Activated T-cell treated with anti-CD3 and anti-CD28 coated beads for 1 hour (primary cell): ENCODE results near the gene ATP9B.

Experiments used
- DNase-seq: peaks from one replicate; pipeline ENCODE4 v3.0.0-alpha.2; 2020; ENCODE audit warnings: low read depth

The ATP9B gene

DNA sequence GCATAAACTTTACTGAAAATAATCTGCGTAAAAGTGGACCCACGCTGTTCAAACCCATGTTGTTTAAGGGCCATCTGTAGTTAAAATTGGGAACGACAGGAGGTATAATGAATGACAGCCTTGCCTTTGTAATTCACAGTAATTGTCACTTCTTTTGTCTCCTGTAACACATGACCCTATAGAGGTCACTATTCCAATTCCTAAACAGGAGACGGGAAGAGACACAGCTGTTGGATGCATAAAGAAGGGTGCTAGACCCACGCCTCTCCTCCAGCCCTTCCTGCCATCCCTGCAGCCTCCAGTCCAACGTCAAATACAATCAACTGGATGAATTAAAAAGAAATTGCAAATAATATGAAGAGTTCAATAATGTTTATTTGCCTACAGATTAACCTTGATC, 263.5 kb downstream of the ATP9B start:
- DNase-seq, result no peak

GRCh38 chr18:79333046-79333445, 263.9 kb downstream of the ATP9B start:
- no peak for DNase-seq

DNA sequence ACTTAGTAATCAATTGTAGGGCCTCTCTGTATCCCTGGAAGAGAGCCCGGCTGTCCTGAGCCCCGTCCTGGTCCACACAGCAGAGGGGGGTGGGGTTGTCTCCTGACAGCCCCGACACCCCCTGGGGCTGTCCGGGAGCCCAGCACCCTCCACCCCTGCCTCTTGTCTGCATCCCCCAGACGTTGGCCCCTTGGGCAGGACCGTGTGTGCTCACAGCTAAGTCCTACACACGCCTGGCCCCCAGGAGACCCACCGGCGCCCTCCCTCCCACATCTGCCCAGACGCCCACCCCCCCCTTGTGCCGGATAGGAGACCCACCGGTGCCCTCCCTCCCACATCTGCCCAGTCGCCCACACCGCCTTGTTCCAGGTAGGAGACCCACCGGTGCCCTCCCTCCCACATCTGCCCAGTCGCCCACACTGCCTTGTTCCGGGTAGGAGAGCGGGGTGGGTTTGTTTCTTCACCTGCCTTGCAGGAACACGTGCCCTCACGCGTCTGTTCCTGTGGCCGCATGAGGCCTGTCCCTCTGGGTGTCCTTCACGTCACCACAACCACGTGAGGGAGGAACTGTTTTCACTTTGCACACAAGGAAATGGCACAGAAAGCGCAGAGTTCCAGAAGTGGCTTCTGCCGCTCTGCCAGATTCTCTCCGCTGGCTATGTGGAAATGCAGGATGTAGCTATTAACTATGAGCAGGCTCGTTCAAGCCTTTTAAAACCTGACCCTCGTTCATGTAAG, 265.5 kb downstream of the ATP9B start:
- no peak for DNase-seq

GRCh38 chr18:79335833-79336360, 266.7 kb downstream of the ATP9B start:
- DNase-seq, result no peak

DNA sequence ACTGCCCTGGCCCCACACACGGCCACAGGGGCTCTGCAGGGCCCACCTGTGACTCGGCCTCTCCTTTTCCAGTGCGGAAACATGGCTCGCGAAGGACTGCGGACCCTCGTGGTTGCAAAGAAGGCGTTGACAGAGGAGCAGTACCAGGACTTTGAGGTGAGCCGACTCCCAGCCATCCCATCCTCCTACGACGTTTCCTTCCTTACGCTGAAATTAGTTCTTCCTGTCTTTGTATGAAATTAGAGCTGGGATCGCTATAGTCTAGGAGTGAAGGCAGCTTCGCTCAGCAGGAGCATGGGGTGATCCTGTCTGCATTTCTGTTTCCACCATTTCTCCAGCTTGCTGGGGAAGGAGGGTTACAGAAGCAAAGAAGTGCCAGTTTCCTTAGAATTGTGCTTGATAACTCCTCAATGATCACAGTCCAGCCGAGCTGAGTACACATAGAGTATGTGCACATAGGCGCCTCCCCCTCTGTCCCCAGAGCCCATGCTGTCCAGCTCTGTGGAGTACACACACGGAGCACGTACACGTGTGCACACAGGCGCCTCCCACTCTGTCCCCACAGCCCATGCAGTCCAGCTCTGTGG, 267.5 kb downstream of the ATP9B start:
- no peak for DNase-seq

DNA sequence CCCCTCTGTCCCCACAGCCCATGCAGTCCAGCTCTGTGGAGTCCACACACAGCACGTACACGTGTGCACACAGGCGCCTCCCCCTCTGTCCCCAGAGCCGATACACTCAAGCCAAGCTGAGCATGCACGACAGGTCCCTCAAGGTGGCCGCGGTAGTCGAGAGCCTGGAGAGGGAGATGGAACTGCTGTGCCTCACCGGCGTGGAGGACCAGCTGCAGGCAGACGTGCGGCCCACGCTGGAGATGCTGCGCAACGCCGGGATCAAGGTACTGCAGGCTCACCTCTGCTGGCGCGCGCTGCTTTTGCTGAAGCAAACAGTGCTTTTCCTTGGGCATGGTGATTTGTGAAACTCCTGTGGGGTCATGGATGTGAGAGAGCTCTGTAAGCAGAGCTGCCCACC, 268.0 kb downstream of the ATP9B start:
- DNase-seq, result no peak

DNA sequence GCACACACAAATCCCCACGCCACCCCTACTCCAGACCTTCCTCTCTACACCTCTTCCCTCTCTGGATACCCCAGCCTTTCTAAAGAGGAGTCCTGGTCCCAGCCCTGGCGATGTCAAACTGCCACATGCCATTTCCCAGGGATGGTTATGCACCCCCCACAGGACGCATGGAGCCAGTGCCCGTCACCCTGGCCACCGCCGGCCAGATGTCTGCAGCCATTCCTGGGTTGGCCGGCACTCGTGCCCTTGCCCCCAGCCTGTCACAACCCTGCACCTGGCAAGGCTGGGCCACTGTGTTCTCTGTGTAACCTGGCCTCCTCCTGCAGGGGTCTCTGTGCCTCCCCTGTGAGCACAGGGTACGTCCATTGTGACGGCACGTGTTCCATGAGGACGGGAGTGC, 268.4 kb downstream of the ATP9B start:
- DNase-seq, result no peak

DNA sequence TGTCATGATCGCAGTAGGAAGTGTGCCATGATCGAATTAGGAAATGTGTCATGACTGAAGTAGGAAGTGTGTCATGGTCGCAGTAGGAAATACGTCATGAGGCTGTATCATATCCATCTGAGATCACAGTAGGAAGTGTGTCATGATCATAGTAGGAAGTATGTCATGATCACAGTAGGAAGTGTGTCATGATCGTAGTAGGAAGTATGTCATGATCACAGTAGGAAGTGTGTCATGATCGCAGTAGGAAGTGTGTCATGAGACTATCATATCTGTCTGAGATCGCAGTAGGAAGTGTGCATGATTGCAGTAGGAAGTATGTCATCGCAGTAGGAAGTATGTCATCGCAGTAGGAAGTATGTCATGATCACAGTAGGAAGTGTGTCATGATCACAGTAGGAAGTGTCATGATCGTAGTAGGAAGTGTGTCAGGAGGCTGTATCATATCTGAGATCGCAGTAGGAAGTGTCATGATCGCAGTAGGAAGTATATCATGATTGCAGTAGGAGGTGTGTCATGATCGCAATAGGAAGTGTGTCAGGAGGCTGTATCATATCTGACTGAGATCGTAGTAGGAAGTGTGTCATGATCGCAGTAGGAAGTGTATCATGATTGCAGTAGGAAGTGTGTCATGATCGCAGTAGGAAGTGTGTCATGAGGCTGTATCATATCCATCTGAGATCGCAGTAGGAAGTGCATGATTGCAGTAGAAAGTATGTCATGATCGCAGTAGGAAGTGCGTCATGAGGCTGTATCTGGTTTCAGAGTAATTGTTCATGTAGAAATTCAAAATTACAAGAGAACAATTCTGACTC, 270.1 kb downstream of the ATP9B start:
- no peak for DNase-seq

- no peak for DNase-seq
These were observed 274.5 kb downstream of the ATP9B start for GRCh38 chr18:79343567-79344207.

DNA sequence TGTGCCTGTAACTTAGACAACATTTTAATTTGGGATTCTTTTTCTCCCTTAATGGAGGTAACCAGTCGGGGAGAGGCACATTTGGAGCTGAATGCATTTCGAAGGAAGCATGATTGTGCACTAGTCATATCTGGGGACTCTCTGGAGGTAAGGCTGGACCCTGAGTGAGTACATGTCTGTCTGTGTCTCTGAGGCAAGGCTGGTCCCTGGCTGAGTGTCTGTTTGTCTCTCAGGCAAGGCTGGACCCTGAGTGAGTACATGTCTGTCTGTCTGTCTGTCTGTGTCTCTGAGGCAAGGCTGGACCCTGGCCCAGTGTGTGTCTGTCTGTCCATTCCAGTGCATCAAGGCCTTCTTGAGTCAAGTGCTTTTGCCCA, 275.0 kb downstream of the ATP9B start:
- no peak for DNase-seq

GRCh38 chr18:79345366-79345765, 276.2 kb downstream of the ATP9B start:
- no peak for DNase-seq

DNA sequence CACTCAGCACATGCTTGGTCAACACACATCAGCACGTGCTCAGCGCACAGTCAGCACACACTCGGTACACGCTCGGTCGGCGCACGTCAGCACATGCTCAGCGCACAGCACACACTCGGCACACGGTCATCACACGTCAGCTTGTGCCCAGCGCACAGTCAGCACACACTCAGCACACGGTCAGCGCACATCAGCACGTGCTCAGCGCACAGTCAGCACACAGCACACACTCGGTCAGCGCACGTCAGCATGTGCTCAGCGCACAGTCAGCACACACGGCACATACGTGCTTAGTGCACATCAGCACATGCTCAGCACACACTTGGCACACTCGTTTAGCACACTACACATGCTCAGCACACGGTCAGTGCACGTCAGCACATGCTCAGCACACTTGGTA, 276.8 kb downstream of the ATP9B start:
- no peak for DNase-seq

GRCh38 chr18:79348066-79348465, 278.9 kb downstream of the ATP9B start:
- no peak for DNase-seq

GRCh38 chr18:79352432-79352831, 283.2 kb downstream of the ATP9B start:
- DNase-seq, result no peak

GRCh38 chr18:79353267-79353666, 284.1 kb downstream of the ATP9B start:
- no peak for DNase-seq

- DNase-seq, result no peak
These were observed 285.2 kb downstream of the ATP9B start for GRCh38 chr18:79354350-79354749.

GRCh38 chr18:79355433-79356335, 286.5 kb downstream of the ATP9B start:
- no peak for DNase-seq

GRCh38 chr18:79356435-79356834, 287.2 kb downstream of the ATP9B start:
- no peak for DNase-seq

GRCh38 chr18:79360933-79361332, 291.7 kb downstream of the ATP9B start:
- DNase-seq, result no peak

DNA sequence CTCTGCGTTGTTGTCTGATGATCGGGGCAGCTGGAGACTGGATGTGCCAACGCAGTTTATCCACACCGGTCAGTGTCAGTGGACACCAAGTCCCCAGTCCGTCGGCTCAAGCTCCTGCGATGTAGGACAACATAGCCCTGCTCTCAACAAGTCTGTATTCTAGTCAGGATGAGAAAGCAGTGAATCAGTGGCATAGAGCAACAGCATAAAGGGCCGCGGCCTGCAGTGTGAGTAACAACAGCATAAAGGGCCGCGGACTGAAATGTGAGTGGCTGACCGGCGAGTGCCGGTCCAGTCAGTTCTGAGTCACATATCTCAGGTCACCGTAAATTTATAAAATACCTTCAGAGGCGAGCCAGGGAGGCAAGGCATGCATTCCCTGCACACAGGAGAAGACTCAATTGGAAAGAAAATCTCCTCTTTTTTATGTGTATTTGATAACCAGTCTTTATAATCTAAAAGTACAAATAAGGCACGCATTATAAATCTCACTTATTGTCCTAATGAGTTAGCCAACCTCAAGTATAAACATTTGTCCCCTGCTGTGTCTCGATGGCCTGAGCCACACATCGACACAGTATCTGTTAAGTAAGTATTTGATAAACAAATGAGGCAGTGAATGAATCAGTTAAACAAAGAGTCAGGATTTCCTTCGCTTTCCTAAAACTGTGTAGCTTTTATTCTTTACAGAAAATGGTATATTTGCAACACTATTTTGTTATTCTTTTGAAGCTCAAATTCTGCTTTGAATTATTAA, 292.8 kb downstream of the ATP9B start:
- no peak for DNase-seq

DNA sequence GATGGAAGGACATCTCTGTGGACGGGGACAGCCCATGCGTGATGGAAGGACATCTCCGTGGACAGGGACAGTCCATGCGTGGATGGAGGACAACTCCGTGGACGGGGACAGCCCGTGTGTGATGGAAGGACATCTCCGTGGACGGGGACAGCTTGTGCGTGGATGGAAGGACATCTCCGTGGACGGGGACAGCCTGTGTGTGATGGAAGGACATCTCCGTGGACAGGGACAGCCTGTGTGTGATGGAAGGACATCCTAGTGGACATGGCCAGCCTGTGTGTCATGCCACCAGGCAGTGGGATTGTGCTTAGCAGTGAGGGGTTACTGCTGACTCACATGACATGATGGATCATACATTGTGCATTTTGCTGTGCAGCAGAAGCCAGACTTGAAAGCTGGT, 296.5 kb downstream of the ATP9B start:
- DNase-seq, result no peak
